ENCODE data around the gene MAX.
"Not testable (repeated sequence)": the region's sequence is repeated elsewhere in the genome, so short reads cannot be mapped to it uniquely, and the experiment has no call there.

The MAX gene

DNA sequence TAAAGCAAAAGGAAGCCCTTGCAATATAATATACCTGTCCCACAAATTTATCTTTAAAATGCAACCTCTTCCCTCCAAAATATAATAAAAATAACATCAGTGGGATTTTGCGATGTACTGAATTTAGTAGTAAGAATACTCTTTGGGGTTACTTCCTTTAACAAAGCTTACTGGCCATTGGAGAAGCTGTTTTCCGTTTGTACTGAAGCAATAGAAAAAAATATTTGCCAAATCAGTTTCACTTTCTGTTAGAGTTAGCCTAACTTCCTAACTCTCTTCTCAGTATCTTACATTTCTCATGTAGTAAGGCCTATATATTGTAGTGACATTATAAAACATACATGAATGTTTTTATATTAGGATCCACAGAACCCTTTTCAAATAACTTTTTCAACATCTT is 3.7 kb downstream of the MAX start:
- DNase-seq (ENCODE audit: extremely low spot score): peak; percentile 39
- no peak for TF ChIP-seq CTCF (IDR thresholded peaks at IDR 0.05; ENCODE audit: control extremely low read depth, extremely low read depth, low read depth, missing control alignments)
- POLR2A ChIA-PET: no interaction called here
- CTCF ChIA-PET: interaction anchor here (1.3 kb wide), 2 partner anchors 9 to 78 kb away, joined by 3 to 4 read pairs; no protein-coding TSS in a partner anchor

DNA sequence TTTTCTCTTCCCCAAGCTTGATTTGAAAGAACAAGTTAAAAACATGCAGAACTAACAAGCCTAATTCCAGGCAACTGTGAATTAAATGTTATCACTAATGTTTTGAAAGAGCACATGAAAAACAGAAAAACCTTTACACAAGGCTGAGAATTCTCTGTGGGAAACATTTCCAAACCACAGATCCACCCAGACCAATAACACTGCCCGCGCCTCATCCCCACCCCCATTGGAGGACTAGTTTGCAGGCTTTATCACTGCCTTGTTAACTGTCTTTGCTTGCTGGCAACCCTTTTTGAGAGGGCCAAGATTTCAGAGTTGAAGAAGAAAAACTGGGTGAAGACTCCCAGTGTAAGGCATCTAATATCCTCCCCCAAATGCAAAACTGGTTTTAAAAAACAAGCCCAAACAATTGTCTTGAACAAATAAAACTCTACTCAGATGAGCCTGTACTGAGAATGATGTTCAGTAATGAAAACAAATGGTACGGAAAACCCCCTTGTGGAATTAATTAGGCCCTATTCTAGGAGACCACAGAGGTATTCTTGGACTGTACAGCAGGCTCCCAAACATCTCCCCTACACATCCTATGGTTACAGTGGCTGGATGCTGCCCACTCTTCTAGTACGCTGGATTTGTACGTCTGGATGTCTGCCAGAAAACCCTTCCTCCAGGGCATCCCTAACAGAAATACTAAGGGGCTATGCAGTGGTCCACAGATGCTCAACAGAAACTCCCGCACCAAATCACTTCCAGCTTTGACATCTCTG is 5.8 kb downstream of the MAX start:
- CTCF ChIA-PET: interaction anchor here (1.1 to 1.5 kb wide), 2 partner anchors 12 to 77 kb away, joined by 3 to 4 read pairs; no protein-coding TSS in a partner anchor
- no peak for DNase-seq (ENCODE audit: extremely low spot score)
- POLR2A ChIA-PET: no interaction called here
- no peak for TF ChIP-seq CTCF (IDR thresholded peaks at IDR 0.05; ENCODE audit: control extremely low read depth, extremely low read depth, low read depth, missing control alignments)

DNA sequence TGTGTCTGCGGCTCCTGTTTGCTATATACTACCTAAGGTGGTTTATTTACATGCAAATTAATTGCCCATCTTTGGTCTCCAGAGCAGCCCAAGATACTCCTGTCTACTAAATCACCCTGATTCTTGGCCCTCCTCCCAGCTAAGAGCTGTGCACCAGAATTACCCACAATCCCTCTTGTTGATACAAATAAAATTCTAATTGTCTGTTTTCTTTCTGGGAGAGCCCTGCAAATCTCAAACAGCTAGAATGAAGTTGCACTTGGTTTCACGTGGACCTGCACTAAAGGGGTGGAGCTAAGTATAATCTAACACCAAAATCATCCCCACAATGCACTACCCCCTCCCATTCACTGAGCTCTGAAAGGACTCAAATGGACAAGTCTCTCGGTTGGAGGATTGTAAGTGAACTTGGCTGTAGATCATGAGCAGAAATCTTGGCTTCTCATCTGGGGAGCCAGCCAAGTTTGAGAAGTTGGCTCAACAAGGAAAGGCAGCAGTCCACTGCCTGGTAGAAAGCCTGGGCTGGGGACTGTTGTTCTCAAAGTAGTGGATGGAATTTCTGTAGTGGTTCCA is 6.6 kb downstream of the MAX start:
- ChIA-PET CTCF (interaction anchor here (1.1 to 1.5 kb wide), 2 partner anchors 12 to 76 kb away, joined by 3 to 4 read pairs; no protein-coding TSS in a partner anchor), POLR2A (interaction anchor here (0.6 kb wide), 1 partner anchor 173 kb away, joined by 3 read pairs; no protein-coding TSS in a partner anchor)
- no peak for TF ChIP-seq CTCF (IDR thresholded peaks at IDR 0.05; ENCODE audit: control extremely low read depth, extremely low read depth, low read depth, missing control alignments)
- no peak for DNase-seq (ENCODE audit: extremely low spot score)

DNA sequence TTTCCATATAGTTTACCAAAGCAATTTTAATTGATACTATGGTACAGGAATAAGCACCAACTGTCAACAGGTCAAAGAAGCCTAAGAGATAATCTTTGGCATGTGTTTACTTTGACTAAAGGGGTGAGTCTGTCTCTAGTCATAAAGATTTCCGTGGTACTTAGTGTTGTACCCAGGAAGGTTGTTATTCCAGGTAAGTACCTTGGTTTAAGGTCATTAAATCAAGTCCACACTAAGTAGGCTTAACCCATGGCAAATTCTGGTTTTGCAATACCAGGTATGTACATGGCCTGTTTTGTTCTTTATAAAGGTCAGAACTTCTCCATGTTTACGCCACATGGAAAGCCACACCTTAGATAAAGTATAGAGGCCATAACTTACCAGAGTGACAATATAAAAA is 10.0 kb downstream of the MAX start:
- POLR2A ChIA-PET: no interaction called here

DNA sequence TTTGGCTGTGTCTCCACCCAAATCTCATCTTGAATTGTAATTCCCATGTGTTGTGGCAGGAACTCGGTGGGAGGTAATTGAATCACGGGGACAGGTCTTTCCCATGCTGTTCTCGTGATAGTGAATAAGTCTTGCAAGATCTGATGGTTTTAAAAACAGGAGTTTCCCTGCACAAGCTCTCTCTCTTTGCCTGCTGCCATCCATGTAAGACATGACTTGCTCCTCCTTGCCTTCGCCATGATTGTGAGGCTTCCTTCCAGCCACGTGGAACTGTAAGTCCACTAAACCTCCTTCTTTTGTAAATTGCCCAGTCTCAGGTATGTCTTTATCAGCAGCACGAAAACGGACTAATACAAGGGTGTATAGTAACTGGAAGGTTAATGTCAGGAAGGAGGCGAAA is 14.5 kb downstream of the MAX start:
- POLR2A ChIA-PET; DNase-seq (ENCODE audit: extremely low spot score); CTCF ChIA-PET: not testable (repeated sequence)

More for the DNA sequence above, 10.0 kb downstream of the MAX start:
- TF ChIP-seq CTCF (IDR thresholded peaks at IDR 0.05; ENCODE audit: control extremely low read depth, extremely low read depth, low read depth, missing control alignments): no peak
- CTCF ChIA-PET: no interaction called here
- DNase-seq (ENCODE audit: extremely low spot score): no peak

GRCh38 chr14:65086686-65087085 is 15.6 kb downstream of the MAX start:
- CTCF ChIA-PET; DNase-seq (ENCODE audit: extremely low spot score); POLR2A ChIA-PET: not testable (repeated sequence)

- POLR2A ChIA-PET: no interaction called here
- no peak for DNase-seq (ENCODE audit: extremely low spot score)
- CTCF ChIA-PET: interaction anchor here (1.0 to 1.3 kb wide), 5 partner anchors 8 to 11 kb away, joined by 3 to 4 read pairs (median 3); no protein-coding TSS in a partner anchor
- no peak for TF ChIP-seq CTCF (IDR thresholded peaks at IDR 0.05; ENCODE audit: control extremely low read depth, extremely low read depth, low read depth, missing control alignments)
Measured at GRCh38 chr14:65084554-65085505, 17.5 kb downstream of the MAX start.

Data from GM10248 (cell line).